GM06990 (cell line): Measurements from ENCODE around the gene PLOD3.

Source experiments
- DNase-seq: peaks from one replicate; pipeline ENCODE4 v3.0.0-alpha.2; 2011; ENCODE audit not compliant: insufficient read length; ENCODE audit errors: extremely low read depth
- H3K27me3 ChIP-seq: replicated peaks from 2 replicates; pipeline ENCODE4 v1.6.0; 2011; ENCODE audit warnings: low read length; ENCODE audit not compliant: control insufficient read depth, insufficient read depth
- H3K36me3 ChIP-seq: 2 replicates; pipeline ENCODE4 v1.5.1; 2011; ENCODE audit warnings: low read length; ENCODE audit not compliant: control insufficient read depth, insufficient read depth
- H3K4me3 ChIP-seq: replicated peaks from 2 replicates; pipeline ENCODE4 v1.5.1; 2011; ENCODE audit warnings: low read depth, mild to moderate bottlenecking, control low read depth, low read length
- TF ChIP-seq, protein P1 (sequence below): IDR thresholded peaks from 2 replicates; pipeline ENCODE4 v1.5.1; 2011; ENCODE audit warnings: low read length, control low read depth, mild to moderate bottlenecking, inconsistent platforms; ENCODE audit not compliant: insufficient read depth, poor library complexity, severe bottlenecking

PLOD3 gene

DNA sequence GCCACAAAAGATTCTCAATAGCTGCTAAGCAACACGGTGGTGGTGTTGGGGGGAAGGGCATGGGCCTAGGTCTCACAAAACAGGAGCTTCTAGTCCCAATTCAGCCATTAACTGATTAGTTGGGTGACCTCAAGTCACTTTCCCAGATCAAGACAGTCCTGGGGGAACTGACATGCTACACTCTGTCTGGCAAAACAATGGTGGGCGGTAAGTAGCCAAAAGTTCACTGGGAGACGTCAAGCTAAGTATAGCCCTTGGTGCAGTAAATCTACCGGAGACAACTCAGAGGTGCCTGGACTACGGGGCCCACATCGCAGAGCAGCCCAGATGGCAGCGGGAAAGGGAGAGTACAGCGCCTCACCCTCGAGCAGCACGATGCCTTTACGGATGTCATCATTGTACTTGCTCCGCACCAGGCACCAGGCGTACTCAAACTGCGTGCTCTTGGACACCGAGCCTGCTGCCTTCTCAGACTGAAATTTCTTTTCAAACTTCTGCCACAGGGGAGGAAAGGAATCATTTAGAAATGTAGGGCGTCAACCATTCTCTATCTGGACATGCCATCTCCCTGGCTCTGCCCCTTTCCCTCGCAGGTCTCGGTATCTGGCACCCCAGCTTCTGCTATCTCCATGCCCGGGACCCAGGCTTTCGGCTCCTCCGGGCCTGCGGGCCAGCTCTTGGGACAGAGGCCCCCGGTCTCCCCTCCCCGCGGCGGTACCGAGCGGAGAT lies 26.4 kb upstream of the PLOD3 start:
- TF ChIP-seq, protein P1, sequence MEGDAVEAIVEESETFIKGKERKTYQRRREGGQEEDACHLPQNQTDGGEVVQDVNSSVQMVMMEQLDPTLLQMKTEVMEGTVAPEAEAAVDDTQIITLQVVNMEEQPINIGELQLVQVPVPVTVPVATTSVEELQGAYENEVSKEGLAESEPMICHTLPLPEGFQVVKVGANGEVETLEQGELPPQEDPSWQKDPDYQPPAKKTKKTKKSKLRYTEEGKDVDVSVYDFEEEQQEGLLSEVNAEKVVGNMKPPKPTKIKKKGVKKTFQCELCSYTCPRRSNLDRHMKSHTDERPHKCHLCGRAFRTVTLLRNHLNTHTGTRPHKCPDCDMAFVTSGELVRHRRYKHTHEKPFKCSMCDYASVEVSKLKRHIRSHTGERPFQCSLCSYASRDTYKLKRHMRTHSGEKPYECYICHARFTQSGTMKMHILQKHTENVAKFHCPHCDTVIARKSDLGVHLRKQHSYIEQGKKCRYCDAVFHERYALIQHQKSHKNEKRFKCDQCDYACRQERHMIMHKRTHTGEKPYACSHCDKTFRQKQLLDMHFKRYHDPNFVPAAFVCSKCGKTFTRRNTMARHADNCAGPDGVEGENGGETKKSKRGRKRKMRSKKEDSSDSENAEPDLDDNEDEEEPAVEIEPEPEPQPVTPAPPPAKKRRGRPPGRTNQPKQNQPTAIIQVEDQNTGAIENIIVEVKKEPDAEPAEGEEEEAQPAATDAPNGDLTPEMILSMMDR: no peak
- peak overlapping the region; percentile 78 for H3K4me3 ChIP-seq
- H3K27me3 ChIP-seq: no peaks in the 10 kb centered on the region
- peaks cover 24% of the 10 kb centered on the region for H3K36me3 ChIP-seq
- DNase-seq: no peak

DNA sequence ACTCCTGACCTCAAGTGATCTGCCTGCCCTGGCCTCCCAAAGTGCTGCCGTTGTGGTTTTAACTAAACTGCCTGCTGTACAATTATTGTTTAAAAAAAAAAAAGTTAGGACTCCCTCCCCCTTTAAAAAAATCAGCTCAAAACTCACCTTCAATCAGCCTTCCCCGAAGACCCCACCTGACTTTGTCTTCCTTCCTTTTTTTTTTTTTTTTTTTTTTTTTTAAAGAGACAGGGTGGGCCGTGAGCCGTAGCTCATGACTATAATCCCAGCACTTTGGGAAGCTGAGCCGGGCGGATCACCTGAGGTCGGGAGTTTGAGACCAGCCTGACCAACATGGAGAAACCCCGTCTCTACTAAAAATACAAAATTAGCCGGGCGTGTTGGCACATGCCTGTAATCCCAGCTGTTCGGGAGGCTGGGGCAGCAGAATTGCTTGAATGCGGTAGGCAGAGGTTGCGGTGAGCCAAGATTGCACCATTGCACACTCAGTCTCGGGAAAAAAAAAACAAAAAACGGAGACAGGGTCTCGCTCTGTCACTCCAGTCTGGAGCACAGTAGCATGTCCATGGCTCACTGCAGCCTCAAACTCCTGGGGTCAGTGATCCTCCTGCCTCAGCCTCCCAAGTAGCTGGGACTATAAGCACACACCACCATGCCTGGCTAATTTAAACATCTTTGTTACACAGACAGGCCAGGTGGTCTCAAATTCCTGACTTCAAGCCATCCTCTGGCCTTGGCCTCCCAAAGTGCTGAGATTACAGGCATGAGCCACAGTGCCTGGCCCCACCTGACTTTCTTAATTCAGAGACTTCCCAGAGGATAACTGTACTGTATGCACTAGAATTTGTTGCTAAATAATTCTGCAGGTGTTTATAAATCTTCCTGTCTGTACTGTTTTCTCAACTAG lies 24.3 kb upstream of the PLOD3 start:
- peaks cover 29% of the 10 kb centered on the region for H3K36me3 ChIP-seq
- no peak for DNase-seq
- no peak overlapping the region for H3K4me3 ChIP-seq
- TF ChIP-seq, protein P1: no peak
- no peaks in the 10 kb centered on the region for H3K27me3 ChIP-seq

DNA sequence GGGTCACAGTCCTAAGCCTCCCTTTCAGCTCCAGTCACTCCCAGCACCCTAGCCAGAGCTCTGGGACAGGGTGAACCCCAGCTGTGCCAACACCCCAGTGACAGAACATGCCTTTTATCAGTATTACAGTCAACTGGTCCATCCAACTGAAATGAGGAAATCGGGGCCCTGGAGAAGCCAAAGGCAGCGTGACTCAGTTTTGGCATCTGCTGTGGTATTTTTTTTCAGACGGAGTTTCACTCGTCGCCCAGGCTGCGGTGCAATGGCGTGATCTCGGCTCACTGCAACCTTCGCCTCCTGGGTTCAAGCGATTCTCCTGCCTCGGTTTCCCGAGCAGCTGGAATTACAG lies 23.6 kb upstream of the PLOD3 start:
- Histone ChIP-seq H3K4me3 (no peak overlapping the region), H3K27me3 (no peaks in the 10 kb centered on the region), H3K36me3 (peaks cover 28% of the 10 kb centered on the region)
- TF ChIP-seq, protein P1: no peak
- no peak for DNase-seq

DNA sequence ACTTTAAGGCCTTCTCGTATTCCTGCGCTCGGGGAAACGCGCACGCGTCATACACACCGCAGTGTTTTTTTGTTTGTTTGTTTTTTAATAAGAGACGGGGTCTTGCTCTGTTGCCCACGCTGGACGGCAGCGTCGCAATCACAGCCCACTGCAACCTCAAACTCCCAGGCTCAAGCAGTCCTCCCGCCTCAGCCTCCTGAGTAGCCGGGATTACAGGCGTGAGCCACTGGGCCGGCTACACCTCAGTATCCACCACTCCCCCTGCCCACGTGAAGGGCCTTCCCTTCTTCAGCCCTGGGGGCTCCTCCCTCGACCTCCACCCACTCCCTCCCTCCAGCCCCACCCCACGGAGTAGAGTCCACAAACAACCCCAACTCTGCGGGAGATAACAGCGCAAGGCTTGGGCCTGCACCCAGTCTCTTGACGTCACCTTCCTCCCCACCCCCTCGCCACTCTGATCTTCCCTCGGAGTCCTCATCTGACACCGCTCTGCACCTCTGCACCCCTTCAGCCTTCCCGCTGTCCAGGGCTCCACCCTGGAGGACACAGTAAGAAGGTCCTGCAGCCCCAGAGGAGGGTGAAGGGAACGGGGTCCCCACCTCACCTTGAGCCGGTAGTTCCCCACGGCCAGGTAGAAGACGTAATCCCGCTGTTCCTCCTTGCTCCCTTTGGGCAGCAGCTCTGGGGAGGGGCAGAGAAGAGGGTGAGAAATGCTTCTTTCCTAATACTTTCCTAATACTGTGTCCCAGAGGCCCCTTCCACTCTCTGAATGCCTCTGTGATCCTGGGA lies 23.0 kb upstream of the PLOD3 start:
- Histone ChIP-seq H3K4me3 (no peak overlapping the region), H3K36me3 (peaks cover 26% of the 10 kb centered on the region), H3K27me3 (no peaks in the 10 kb centered on the region)
- DNase-seq: no peak
- TF ChIP-seq, protein P1: no peak

DNA sequence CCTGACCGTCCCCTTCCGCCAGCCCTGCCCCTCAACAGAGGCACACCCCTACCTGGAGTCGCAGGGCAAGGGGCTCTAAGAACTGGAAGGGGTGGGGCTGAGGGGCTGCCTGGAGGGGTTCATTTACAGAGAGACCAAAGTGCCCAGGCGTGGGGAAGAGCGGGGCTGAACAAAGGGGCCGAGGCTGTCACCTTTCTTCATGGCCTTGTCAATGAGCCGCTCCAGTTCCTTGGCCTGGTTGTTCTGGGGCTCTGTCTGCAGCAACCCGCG lies 22.5 kb upstream of the PLOD3 start:
- TF ChIP-seq, protein P1: no peak
- DNase-seq: no peak
- no peaks in the 10 kb centered on the region for H3K27me3 ChIP-seq
- no peak overlapping the region for H3K4me3 ChIP-seq
- peaks cover 26% of the 10 kb centered on the region for H3K36me3 ChIP-seq
